ENCODE data around the gene LILRB5. TPM values are rescaled to one million over a fixed set of nuclear protein-coding genes. Genes with fewer than 3 reads are reported as not detected.
"Not testable (repeated sequence)": the region's sequence is repeated elsewhere in the genome, so short reads cannot be mapped to it uniquely, and the experiment has no call there.

The LILRB5 gene
- total RNA-seq, 1 donor from 2014 or later = not detected

- H3K27me3 Mint-ChIP-seq (ENCODE audit: low read depth) = peaks cover 67% of the 10 kb centered on the region
- no peaks in the 10 kb centered on the region for H3K36me3 Mint-ChIP-seq (ENCODE audit: low read depth)
- no peak overlapping the region for H3K4me3 Mint-ChIP-seq
- H3K4me1 Mint-ChIP-seq = no peaks in the 10 kb centered on the region
- no peak overlapping the region for H3K27ac Mint-ChIP-seq (ENCODE audit: unreplicated experiment)
- TF ChIP-seq CTCF (conservative IDR thresholded peaks at IDR 0.05) = no peak
- no peaks in the 10 kb centered on the region for H3K9me3 Mint-ChIP-seq
- no peak for DNase-seq (ENCODE audit: low read depth, low spot score)
Observed at GRCh38 chr19:54298357-54299125, 41.5 kb upstream of the LILRB5 start.

DNA sequence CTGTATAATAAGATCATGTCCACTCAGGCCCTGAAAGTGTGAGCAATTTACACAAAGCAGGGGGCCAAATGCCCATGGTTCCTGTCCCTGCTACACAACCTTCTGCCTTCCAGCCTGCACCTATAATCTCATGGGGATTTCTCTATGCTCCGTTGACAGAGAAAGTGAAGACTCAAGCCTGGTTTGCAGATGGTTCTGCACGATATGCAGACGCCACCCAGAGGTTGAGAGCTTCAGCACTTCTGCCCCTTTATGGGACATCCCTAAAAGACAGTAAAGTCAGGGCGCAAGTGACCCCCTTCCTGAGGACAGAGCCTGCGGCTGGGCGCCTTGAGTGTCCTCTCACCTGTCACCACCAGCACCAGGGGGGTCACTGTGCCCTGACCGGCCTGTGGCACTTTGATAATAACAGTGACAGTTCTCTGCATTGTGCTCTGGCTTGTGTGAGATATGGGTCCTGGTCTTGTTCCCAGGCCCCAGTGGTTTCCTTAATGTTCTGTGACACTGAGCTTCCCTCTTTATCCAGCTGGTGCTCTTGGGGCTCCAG, 40.8 kb upstream of the LILRB5 start:
- Mint-ChIP-seq H3K27me3 (ENCODE audit: low read depth) (peaks cover 67% of the 10 kb centered on the region), H3K4me3 (no peak overlapping the region), H3K27ac (ENCODE audit: unreplicated experiment) (no peak overlapping the region), H3K36me3 (ENCODE audit: low read depth) (no peaks in the 10 kb centered on the region), H3K4me1 (no peaks in the 10 kb centered on the region), H3K9me3 (peaks cover 3% of the 10 kb centered on the region)
- no peak for TF ChIP-seq CTCF (conservative IDR thresholded peaks at IDR 0.05)
- no peak for DNase-seq (ENCODE audit: low read depth, low spot score)

DNA sequence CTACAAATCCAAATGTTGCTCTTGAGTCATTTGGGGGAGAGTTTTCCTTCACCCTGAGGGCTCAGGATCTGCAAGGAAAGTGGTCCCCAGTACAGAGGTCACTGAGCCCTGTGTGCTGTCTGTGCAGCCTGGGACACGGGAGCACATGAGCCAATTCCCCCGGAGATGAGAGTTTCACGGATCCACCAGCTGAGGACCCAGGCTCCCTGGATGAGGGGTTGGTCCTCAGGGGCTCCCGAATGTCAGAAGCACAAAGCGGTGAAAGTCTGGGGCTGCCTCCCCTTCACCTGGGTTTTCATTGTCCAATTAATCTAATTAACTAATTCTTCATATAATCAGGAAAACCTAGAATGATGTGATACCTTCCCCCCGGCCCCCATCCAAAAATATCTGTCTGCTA, 37.5 kb upstream of the LILRB5 start:
- TF ChIP-seq CTCF (conservative IDR thresholded peaks at IDR 0.05) = no peak
- no peak overlapping the region for H3K4me3 Mint-ChIP-seq
- no peak overlapping the region for H3K27ac Mint-ChIP-seq (ENCODE audit: unreplicated experiment)
- H3K9me3 Mint-ChIP-seq = peaks cover 3% of the 10 kb centered on the region
- DNase-seq (ENCODE audit: low read depth, low spot score) = no peak
- H3K27me3 Mint-ChIP-seq (ENCODE audit: low read depth) = peaks cover 66% of the 10 kb centered on the region
- H3K4me1 Mint-ChIP-seq = no peaks in the 10 kb centered on the region
- no peaks in the 10 kb centered on the region for H3K36me3 Mint-ChIP-seq (ENCODE audit: low read depth)

DNA sequence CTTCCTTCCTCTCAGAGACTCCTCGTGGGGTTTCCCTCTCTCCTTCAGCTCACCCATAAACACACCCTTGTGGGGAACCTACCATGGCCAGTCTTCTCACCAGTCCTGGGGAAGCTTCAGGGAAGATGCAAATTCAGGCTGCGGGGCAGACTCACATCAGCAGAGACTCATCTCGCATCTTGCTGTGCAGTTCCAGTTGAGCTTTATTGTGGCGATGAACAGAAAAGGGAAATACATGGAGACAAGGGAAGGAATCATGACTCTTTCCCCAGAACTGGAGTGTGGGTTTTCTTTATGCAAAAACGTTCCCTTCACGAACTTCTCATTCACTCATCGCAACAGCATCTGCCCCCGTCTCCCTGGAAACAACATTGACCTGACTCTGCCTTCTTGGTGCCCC, 32.1 kb upstream of the LILRB5 start:
- not testable (repeated sequence) for H3K4me3 Mint-ChIP-seq; DNase-seq (ENCODE audit: low read depth, low spot score)

DNA sequence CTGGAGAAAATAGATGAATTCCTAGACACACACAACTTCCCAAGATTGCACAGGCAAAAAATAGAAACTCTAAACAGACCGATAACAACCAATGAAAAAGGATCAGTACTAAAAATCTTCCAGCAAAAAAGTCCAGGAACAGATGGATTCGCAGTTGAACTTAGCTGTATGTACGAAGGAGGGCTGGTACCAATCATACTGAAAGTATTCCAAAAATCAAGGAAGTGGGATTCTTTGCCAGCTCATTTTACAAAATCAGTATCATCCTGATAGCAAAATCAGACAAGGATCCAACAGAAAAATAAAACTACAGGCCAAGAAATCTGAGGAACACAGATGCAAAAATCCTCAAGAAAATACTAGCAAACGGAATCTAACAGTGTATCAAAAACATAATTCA, 30.4 kb upstream of the LILRB5 start:
- Mint-ChIP-seq H3K27ac (ENCODE audit: unreplicated experiment) (no peak overlapping the region), H3K36me3 (ENCODE audit: low read depth) (no peaks in the 10 kb centered on the region), H3K4me1 (peaks cover 3% of the 10 kb centered on the region), H3K4me3 (no peak overlapping the region), H3K9me3 (no peaks in the 10 kb centered on the region), H3K27me3 (ENCODE audit: low read depth) (peaks cover 67% of the 10 kb centered on the region)
- TF ChIP-seq CTCF (conservative IDR thresholded peaks at IDR 0.05) = no peak
- DNase-seq (ENCODE audit: low read depth, low spot score) = no peak

More for the DNA sequence above, 32.1 kb upstream of the LILRB5 start:
- not testable (repeated sequence) for H3K27ac Mint-ChIP-seq (ENCODE audit: unreplicated experiment); H3K9me3 Mint-ChIP-seq; H3K36me3 Mint-ChIP-seq (ENCODE audit: low read depth); H3K4me1 Mint-ChIP-seq
- peaks cover 74% of the 10 kb centered on the region for H3K27me3 Mint-ChIP-seq (ENCODE audit: low read depth)

DNA sequence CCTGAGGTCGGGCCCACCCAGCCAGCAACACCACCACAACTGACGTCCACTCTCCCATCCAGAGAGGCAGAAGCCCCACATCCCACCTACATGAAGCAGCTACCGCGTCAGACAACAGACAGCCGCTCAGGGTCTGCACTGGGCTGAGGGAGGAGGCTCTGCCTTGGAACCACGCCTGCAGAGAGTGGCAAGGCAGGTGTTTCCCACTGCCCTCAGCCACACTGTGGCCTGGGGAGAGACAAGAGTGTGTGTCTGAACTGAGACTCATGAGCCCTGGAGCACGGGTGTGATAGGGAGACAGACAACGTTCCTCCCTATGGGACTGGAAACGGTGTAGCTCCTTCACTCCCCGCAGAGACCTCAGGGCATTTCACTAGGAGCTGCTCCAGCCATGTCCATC, 29.2 kb upstream of the LILRB5 start:
- H3K27me3 Mint-ChIP-seq (ENCODE audit: low read depth) = peaks cover 70% of the 10 kb centered on the region

DNA sequence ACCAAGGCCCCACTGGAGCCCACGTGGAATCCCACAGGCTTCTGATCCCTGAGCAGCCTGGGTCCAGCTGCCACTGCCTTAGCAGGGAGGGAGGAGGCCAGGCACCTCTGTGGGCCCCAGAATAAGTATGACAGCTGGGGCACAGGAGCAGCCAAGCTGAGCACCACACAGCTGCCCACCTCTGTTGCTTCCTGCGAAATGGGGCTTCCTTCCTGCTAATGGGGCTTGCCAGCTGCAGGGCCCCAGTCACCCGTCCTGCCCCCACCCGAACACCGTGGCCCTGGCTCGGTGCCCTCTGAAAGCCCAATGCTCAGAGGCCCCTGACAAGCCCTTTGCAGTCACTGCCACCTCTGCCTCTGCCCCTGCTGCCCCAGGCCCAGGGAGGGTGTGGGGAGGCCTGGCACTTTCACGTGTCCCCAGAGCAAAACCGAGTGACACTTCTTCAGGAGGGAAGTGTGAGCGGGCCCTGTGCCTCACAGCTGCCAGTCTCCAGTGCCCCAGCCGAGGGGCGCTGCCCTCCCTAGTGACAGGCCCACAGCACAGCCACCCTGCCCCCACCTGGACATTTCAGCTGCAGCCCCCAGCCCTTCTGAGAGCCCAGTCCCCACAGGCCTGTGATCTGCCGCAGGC, 28.5 kb upstream of the LILRB5 start:
- not testable (repeated sequence) for DNase-seq (ENCODE audit: low read depth, low spot score); H3K9me3 Mint-ChIP-seq; H3K27ac Mint-ChIP-seq (ENCODE audit: unreplicated experiment); H3K4me1 Mint-ChIP-seq; H3K4me3 Mint-ChIP-seq; H3K36me3 Mint-ChIP-seq (ENCODE audit: low read depth)
- peaks cover 71% of the 10 kb centered on the region for H3K27me3 Mint-ChIP-seq (ENCODE audit: low read depth)

More for the DNA sequence above, 29.2 kb upstream of the LILRB5 start:
- H3K36me3 Mint-ChIP-seq (ENCODE audit: low read depth); DNase-seq (ENCODE audit: low read depth, low spot score); H3K27ac Mint-ChIP-seq (ENCODE audit: unreplicated experiment); H3K9me3 Mint-ChIP-seq; H3K4me1 Mint-ChIP-seq; H3K4me3 Mint-ChIP-seq: not testable (repeated sequence)
